Kasumi-1 (cell line): ENCODE results near the gene RPS21.

Source experiments
- DNase-seq, 2 experiments: peaks; one replicate each; lab custom pipeline; 2025; lab: John Stamatoyannopoulos, UW

The RPS21 gene

DNA sequence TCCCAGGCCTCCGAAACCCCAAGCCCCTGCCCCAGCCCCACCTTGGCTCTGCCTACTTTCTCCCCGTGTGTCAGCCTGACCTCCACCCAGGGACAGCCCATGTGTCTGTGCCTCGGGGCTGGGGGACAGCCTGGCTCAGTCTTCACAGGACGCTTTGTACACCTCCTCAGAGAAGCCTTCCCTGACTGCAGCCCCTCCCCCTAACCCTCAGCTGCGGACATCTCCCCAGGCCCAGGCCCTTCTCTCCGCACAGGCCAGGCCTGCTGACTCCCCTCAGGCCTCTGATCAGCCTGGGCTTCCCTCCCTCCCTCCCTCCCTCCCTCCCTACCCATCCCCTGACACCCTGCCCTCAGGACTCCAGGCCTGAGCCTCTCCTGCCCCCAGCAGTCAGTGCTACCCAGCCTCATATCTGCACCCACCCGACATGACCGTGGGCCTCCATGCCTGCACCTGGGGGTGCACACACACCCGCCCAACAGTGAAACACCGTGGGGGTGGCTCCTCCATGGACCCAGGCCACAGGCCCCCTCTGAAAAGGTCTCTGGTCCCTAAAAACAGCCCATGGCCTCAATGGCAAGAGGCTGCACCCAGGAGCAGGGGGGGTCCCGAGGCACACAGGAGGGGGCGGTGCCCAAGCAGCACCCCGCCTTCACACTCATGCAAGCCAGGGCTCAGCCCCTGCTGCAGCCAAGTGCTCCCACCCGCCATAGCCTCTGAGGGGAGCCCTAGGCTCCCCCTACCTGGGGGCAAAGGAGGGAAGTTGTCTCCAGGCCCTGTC lies 32.7 kb upstream of the RPS21 start:
- no peak for DNase-seq

DNA sequence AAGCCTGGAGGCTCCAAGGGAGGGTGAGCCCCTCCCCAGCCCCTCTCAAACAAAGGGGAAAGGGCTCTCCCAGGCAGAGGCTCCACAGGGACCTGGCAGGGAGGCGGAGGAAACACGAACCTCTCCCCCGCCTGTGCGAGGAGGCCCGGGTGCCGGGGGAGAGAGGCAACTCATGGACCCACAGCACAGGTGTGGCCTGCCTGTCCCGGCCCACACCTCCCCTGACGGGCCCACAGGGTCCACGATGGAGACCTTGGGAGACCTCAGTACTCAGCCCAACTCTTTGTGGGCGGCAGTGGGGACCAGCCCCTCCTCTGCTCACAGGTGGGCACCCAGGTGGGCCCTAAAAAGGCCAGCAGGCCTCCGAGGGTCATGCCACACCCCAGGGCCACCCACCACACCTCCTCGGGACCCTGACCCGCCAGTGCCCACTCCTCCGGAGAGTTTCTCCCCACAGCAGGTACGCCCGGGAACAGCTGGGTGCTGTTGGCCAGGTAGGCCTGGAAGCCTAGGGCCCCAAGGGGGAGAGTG lies 32.0 kb upstream of the RPS21 start:
- no peak for DNase-seq

DNA sequence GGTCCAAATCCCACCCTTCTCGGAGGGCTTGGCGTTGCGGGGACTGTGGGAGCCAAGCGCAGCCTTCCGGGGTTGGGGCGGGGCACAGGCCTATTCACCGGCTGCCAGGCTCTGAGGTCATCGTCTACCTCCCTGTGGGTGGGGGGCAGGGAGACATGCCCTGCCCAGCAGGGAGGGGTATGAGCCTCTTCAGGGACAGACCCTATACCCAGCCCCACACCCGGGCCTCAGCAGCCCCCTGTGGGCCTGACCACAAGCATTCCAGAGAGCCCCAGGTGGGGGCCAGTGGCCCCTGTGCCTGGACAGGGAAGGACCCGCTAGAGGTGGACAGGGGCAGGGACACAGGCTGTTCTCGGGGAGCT lies 31.4 kb upstream of the RPS21 start:
- DNase-seq: no peak

DNA sequence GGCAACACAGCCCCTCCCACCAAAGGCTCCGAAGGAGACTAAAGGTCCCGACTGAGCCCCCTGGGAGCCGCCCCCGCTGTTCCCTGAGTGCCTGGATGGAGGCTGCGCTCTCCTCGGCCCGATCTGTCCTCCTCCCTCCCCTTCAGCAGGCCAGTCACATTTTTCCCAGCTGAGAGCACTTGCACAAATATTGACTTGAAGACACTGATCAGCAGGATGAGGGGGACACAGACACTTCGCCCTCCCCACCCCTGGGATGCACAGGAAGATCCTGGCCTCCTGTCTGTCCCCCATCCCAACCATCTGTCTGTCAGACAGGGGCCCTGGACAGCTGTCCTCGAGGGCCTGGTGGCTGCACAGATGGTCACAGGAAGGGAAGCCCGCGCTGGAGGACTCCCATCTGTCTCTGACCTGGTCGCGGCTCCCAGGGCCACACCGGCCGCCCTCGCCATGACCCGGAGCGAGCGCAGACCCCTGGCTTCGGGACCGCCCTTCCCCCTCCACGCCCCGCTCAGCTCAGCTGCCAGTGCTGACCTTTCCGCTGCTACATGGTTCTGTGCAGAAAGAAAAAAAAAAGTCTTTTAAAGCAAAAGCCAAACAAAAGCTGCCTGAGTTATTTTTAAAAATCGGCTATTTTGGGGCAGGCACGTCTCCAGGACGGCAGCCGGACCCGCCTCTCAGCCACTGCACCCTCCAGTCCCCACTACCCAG lies 30.9 kb upstream of the RPS21 start:
- DNase-seq: no peak

DNA sequence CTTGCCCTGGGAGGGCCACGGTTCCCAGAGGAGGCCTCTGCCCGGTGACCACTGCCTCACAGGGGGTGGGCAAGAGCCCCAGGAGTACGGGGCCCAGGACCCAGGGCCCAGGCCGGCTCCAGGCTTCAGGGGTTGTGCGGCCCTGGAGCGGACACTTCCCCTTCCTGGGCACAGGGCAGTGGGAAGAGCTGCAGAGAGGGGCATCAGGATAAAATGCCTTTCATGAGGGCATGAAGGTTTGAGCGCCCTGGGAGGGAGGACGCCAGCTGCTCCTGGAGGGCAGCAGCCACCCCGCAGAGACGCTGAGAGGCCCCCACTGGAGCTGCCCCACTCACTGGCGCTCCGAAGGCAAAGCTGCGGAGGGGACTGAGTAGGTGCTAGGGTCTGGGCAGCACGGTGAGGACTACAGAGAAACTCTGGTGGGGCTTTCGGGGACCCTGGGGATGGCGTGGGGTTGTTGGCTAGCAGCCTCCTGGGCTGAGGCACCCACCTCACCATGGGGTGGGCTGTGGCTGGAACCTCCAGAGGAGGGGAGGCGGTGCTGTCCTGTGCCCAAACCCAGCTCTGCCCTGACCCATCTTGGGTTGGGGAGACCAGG lies 30.2 kb upstream of the RPS21 start:
- no peak for DNase-seq

DNA sequence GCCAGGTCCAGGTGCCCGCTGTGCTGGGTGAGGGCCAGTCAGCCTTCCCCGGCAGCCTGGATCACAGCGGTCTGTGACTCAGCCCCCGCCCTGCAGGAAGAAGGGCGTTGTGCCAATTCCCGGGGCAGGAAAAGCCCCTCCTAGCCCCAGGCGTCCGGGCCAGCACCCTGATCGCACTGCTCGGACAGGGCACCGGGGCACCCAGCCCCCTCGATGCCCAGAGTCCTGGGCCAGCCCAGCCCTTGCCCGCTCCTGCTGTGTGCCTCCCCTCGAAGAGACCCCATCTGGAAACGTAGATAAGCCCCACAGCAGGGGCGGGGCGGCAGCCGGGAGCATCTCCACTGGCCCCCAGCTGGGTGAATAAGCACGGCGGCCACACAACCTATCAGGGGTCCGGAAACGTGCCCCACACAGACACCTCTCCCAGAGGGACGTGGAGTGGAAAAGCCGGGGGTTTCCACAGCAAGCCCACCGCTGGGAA lies 29.7 kb upstream of the RPS21 start:
- no peak for DNase-seq

DNA sequence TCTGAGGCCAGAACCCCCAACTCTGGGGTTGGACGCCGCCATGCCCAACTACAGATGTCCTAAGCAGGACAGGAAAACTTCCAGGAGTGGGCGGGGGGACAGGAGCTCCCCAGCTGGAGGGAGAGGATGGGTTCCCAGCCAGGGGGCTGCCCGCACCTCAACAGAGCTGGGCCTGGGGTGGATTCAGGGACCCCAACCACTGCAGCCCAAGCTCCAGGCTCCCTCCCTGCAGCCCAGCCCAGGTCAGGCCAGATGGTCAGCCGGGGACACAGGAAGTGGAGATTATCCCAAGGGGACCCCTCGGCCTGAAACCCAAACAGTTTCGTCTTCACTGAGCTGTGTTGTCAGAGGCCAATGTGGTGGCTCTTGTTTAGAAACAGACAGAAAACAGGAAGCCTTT lies 29.2 kb upstream of the RPS21 start:
- DNase-seq: no peak

DNA sequence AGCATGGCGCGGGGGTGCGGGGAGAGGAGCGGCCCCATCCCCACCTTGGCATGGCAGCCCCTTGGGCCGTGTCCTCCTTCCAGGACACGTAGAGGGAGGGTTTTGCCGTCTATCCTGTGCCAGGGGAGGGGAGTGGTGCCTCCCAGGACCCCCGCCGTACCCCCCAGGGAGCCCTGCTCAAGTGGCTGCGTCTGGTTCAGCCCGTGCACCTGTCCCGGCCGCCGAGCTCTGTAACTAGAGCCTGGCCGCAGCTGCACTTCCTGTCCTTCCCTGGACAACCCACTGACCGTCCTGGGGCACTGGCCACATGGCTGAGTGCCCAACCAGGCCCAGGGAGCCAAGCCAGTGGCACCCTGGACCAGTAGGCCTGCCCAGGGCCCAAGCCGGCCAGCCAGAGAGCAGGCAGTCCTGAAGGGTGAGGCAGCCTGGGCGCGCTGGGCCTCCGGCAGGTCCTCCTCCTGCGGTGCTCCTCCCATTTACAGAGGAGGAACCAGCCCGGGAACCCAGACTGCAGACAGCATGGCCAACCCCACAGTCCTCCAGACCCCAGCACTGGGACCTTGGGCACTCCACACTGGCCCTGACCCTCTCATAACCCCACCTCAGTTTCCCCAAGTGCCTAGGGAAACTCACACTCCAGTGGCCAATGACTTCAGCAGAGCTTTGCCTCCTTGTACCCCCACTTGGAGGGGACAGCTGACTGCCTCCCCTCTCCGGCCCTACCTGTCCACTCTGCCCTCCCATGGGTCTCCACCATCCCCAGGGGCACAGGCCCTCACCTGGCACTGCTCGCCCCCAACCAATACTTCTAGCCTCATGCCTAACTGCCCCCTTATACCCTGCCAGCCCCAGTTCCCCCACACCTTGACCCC lies 28.5 kb upstream of the RPS21 start:
- no peak for DNase-seq

DNA sequence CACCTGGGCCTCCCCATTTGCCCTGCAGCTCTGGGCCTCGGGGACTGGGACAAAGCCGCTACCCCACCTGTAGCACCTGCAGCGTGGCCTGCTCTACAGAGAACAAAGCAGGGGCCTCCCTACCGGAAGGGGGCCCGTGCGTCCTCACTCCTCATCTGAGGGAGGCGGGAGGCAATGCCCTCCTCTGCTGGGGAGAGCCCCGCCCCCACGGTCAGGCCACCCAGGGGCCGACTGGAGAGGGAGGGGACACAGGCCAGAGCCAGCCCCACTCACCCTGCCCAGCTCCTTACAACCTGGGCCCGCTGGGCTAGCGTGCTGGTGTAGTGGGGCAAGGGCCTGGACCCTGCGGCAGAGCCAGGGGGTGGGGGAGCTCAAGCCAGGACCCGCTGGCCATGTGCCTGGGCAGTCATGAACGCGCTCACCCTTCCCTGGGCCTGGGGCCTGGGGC lies 27.8 kb upstream of the RPS21 start:
- DNase-seq: no peak

DNA sequence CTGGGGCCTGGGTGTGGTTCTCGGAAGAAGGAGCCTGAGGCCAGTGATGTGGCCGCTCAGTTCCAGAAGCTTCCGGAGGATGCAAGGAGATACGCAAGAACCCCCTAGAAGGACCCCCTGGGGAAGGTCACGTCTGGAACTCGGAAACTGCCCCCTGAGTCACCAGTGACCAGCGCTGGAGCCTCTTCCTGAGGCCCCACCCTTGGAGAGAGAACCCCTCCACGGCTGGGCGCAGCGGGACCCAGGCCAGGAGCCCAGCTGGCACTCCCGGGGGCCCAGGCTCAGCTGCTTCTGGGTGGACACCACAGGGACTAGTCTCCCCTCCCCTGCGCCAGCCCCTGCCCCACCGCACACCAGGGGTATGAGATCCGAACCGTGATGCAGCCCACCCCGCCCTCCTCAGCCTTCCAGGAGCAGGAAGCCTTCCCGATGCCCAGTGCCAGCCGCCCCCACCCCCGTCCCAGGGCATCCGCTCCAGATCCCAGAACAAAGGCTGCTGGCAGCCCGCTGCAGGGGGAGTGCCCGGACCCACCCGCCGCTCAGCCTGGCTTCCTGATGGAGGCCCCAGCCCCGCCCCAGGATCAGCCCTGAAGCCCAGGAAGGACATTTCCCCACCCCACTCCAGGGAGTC lies 27.3 kb upstream of the RPS21 start:
- no peak for DNase-seq

DNA sequence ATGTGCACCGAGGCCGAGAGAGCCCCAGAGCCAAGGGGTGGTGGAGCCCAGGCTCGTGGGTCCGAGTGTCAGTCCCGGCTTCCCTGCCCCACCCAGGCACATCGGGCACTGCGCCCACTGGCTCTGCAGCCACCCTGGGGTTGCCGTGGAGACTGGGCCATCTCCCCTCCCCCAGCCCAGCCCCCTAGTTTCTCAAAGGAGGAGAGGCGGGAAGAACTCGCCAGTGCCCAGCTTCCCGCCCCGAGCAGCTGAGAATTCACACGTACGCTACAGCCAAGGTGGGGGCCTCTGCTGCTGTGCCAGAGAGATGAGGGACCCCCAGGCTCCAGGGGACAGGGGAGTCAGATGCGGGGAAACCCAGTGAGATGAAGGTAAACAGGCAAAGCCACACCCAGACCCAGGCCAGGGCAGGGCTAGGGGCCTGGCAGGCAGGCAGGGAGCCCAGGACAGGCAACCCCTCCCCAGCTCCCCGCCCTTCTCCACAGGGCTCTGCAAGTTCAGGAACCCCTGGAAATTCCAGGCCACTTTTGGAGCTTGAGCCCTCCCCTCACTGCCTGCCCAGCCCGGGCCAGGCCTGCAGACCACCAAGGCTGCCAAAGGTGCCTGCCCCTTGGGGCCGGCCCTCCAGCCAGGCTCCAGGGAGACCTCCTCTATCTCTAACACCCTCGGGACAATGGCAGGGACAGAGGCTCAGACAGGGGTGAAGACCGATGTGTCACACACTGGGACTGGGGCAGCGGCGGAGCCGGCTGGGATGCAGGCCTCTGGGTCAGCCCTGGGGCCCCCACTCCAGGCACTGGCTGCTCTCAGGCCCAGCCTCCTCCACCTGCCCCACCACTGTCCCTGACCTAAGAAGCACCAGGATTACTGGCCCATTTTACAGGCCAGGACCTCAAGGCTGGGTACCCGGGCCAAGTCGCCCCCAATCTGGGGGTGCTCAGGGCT lies 25.8 kb upstream of the RPS21 start:
- no peak for DNase-seq

DNA sequence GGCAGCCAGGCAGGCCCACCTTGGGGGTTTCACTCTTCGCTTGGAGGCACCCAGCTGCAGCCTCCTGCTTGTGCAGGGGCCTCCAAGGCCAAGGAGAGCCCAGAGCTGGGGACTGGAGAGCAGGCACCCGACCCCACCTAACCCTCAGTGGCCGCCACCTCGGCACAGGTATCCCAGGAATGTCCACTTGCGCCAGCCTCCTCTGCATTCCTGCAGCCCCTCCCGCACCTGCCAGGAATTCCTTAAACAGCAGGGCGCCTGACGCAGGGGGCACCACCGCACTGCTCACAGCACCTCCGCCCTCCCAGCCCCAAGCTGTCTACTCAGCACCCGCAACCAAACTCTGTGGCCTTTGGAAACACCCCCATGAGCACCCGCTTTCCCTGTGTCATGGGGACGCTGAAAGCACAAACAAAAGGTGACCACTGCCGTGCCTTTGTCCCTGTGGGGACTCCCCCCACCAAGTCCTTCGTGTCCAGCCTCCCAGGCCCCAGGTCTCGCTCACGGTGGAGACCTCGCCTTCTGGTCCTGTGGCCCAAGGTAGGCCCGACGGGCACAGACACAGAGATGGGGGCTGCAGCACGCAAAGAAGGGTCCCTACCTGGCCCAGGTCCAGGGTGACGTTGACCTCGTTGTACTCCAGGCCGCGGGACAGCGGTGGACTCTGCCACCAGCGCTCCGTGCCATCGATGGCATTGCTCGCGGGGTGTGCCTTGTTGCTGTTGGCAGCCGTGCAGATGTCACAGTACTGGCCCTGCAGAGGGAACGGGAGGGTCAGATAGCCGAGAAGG lies 24.9 kb upstream of the RPS21 start:
- no peak for DNase-seq

DNA sequence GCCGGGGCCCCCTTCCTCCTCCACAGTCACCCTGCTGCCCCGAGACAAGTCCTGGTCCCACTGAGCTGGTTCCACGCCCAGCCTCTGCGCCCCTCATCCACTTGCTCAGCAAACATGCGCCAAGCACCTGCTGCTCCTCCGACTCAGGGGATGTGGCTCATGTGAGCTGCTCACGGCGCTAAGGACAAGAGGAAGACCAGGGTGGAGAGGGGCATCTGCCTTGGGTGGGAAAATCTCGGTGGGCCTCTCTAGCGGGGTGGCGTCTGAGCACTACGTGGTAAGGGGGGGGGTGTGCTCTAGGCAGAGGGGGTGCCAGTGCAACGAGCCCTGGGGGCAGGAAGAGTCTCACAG lies 24.3 kb upstream of the RPS21 start:
- DNase-seq: no peak

DNA sequence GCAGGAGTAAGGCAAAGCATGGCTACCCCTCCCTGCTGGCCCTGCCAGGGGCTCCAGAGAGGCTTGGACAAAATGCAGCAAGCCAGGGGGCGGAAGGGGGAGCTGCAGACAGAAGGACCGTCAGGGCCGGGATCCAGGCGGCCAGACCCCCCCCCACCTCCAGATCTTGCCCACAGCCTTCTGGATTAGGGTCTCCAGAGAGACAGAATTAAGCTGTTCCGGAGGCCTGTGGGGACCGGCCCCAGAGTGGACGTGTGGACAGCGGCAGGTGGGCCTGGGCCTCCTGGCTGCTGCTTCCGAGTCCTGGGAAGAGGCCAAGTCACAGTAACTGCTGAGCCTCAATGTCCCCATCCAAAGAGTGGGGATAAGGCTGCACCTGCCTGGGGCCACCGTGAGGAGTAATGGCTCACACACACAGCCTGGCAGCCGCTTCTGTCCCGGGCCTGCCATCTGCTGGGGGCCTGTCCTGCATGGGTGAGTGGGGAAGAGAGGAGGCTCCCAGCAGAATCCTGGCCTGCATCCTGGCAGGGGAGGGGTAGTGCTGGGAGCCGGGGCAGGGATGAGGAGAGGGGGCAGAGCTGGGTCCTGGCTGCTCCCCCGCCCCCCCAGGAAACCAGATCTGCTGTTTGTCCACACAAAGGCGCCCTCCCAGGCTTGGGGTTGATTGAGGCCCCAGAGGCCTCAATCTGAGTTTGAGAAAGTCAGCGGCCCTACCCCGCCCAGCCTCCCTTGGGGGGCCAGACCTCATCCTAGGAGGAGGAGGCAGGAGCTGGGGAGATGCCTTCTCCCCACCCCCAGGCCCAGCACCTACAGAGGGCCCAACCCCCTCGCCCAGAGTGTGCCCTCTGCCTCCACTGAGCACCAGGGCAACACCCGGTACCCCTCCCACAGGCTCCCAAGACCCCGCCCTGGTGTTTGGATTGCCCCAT lies 23.6 kb upstream of the RPS21 start:
- DNase-seq: no peak

DNA sequence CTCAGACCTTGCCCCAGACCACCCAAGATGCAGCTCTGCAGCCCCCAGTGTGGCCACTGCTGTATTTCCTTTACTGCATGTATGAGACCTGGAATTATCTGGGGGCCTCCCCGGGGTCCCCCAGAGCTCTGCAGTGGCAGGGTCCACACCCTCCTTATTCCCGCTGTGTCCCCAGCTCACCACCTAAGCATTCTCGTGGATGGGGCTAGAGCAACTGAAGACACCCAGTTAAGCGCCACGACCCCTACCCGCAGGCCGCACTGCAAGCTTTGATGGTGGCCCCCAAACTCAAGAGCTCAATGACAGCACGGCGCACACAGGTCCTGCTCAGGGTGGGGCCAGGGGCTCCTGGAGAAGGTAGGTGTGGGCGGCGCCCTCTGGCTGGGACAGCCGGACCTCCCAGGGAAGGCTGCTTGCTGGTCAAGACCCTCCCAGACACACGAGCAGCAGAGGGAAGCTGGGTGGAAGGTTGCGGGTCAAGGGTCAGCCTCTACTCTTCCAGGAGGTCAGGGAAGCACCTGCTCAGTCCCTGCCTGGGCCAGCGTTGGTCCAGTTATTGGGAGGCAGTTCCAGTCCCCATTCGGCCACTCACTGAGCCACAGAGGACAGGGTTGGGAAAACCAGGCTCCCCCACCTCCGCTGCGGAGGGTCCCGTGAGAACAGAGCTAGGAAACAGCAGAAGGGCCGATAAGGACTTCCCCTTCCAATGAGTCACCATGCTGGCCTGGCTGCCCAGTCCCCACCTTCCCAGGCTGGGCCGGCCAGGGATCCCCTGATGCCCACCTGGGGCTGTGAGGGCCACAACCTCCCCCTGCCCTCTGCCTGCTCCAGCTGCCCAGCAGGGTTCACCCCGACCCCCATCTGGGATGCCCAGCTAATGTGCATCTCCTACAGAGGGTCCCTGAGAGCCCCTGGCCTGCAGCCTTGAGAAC lies 22.7 kb upstream of the RPS21 start:
- no peak for DNase-seq

DNA sequence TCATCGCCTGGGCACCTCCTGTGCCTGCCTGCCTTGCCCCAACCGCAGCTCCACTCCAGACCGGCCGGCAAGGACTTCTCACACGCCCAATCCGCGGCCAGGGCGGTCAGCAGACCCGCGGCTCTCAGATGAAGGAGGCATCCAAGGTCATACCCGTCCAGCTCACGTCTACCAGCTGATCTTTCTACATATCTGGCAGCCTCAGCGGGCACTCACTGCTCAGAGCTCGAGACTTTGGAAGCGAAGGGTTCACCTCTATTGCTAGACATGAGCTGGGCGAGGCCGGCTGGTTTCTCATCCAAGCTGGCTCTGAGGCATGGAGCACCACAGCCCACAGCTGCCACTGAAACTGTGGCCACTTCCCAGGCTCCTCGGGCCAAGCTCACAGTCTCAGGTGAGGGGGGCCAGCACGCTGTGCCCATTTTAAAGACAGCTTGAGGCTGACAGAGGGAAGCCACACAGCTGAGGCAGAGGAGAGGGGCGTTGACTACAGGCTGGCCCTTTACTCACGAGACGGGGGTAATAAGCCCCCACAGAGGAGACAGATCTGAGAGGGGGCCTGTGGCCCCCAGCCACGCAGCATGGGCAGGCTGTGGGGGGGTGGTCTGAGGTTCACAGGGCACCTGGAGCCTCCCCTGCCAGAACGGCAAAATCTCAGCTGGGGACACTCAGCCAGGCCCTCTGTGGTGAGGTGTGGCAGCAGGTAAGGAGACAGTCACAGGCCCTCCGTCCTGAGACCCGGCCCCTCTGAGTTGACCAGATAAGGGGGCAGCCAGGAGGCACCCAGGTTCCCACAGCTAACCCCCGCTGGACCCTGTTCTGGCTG lies 21.8 kb upstream of the RPS21 start:
- no peak for DNase-seq
